Stimulated activated CD8-positive, alpha-beta memory T cell treated with anti-CD3 and anti-CD28 coated beads, Interleukin-2, amount 100 ng/mL, for 48 hours (primary cell): ENCODE data around the gene CAST.

Source experiments
- DNase-seq, 2 donors: peaks; one replicate each; pipeline ENCODE4 v3.0.0-alpha.2; 2020; ENCODE audit warnings: low read depth in 2 of 2

Gene CAST

DNA sequence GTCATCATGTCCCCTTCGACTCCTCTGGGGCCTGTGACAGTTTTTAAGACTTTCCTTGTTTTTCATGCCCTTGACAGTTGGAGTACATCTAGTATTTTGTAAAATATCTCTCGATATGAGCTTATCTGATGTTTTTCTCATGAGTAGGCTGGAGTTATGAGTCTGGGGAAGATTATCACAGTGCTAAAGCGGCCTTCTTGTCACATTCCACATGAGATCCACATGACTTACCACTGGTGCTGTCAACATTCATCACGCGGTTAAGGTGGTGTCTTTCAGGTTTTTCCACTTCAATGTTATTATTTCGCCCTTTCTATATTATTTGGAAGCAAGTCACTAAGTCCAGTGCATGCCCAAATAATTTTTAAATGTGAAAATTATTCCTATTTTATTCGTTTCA, 17.1 kb upstream of the CAST start:
- DNase-seq: no peak

GRCh38 chr5:96648023-96648422, 14.2 kb upstream of the CAST start:
- DNase-seq: no peak

GRCh38 chr5:96648593-96648992, 13.6 kb upstream of the CAST start:
- DNase-seq: no peak

- no peak for DNase-seq
Measured at GRCh38 chr5:96649251-96649662, 12.9 kb upstream of the CAST start.

DNA sequence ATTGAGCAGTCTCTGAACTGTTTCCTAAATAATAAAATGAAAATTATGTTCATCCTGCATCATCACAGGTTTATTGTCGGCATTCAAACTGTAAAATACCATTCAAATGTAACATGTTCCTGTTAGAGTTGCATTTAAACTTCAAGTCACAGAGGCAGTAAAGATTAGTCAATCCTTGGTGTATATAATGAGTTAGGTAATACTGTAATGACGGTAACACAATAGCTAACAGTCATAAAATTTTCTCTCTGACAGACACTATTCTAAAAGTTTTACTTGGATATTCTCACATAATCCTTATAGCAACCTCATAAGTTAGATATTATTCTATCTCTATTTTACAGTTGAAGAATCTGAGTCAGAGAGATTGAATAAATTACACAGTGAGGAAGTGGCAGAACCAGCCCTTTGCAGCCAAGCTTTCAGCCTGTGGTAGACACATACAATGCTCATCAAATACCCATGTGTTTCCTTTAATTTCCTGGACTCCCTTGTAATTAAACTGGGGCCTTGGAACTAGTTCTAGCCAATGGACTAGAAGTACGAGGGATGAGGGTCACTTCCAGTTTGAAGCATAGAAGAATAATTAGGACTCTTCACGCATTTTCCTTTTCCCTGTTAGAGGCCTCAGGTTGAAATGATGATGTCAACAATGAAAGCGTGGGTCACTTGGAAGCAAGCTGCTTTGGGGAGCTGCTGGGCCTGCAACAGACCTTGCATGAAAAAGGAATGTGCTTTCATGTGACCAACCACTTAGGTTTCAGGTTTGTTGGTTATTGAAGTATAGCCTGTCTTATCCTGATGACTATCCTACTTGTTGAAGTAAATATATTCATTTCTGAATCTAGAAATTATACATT, 12.3 kb upstream of the CAST start:
- no peak for DNase-seq

DNA sequence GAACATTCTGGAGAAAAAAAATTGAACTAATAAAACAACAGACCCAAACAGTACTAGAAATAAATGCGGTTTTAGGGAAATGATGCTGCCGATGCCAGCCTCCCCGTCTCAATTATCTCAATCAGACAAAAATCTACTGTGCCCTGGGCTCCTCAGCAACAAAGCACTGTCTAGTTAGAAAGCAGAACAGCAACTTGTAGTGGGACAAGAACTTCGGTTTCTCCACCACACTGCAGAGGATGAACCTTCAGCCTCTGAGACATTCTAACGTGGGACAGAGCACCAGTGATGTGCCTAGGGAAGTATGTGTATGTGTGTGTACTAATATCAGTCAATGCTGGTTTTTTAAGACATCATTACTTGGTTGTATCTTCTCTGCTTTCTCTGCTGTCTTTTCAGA, 11.1 kb upstream of the CAST start:
- DNase-seq: no peak

- DNase-seq: no peak
Measured at GRCh38 chr5:96651948-96652753, 10.0 kb upstream of the CAST start.

DNA sequence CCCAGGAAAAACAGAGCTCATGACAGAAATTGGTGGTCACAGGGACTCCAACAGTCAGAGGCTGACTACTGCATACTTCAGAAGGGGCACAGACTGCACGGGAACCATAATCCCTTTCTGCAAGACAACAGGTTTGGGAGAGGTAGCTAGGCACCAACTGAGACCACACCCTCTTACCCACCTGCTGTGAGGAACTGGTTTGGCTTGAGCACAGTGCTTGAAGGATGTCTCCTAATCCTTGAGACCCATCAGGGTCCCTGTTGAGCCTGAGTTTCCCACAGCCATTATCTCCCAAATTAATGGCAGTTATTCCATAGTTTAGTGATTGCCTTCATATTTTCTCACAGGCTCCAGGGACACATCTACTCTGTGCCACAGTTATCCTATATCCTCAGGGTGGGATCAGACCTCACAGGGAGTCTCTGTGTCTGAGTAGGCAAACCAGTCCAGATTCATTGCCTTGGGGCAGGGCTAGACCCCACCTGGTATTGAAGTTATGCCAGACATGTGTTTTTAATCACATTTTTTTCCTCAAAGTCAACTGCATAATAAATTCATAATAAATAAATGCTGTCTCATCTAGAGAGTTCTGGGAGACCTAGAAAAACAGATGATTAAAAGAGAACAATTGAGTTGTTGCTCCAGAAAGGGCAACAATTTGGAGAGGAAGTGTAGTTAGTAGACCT, 9.3 kb upstream of the CAST start:
- DNase-seq: no peak

GRCh38 chr5:96654209-96654608, 8.0 kb upstream of the CAST start:
- DNase-seq: no peak

- no peak for DNase-seq
Measured at GRCh38 chr5:96655085-96655484, 7.1 kb upstream of the CAST start.

DNA sequence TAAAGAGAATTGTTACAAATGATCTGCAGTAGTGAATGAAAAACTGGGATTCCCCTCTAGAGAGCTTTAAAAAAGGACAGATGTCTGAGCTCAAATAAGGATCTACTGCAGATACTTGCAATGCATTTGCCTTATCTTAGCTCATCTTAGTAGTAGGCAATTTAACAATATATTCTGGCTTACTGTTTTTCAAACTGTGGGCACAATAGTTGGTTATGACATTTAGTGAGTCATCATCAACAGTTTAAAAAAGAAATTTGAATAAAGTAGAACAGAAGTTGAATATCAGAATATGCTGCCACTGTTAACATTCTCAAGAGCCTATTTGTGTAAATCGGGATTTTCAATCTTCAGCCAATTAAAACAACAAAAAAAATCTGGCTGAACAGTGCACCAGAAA, 6.7 kb upstream of the CAST start:
- DNase-seq: no peak

DNA sequence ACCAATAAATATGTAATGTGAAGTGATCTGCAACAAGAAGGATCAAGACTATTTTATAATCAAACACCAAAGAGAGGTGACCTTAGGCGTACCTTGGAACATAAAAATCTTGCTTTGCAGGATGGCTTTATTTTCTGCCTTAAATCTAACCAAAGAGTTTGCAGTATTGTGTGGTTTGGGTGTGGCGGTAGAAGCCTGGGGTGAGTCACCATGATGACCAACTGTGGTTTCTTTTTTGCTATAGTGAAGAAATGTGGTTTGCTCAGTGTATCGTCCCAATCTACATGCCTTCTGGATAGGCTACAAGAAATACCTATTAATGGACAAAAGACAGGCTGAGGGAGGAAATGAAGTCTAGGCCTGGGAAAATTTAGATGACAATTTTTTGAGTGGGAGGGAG, 5.1 kb upstream of the CAST start:
- peak; percentile 20 to 23 for DNase-seq

GRCh38 chr5:96658272-96658671, 3.9 kb upstream of the CAST start:
- no peak for DNase-seq

DNA sequence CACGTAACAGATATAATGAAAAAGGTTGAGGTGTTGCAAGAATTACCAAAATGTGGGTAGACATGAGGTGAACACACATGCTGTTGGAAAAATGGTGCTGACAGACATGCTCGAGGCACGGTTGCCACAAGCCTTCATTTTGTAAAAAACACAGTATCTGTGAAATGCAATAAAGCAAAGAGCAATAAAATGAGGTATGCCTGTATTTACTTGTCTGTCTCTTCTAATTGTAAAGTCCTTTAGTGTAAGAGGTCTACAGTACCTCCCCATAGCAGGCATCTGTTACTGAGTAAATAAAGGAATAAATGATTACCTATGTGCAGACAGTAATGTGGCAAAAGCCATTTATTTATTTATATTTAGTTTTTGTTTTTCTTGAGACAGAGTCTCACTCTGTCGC, 3.0 kb upstream of the CAST start:
- no peak for DNase-seq

GRCh38 chr5:96660971-96661854, 963 bp upstream of the CAST start:
- peak in 1 of 2 donors; percentile 8 for DNase-seq

DNA sequence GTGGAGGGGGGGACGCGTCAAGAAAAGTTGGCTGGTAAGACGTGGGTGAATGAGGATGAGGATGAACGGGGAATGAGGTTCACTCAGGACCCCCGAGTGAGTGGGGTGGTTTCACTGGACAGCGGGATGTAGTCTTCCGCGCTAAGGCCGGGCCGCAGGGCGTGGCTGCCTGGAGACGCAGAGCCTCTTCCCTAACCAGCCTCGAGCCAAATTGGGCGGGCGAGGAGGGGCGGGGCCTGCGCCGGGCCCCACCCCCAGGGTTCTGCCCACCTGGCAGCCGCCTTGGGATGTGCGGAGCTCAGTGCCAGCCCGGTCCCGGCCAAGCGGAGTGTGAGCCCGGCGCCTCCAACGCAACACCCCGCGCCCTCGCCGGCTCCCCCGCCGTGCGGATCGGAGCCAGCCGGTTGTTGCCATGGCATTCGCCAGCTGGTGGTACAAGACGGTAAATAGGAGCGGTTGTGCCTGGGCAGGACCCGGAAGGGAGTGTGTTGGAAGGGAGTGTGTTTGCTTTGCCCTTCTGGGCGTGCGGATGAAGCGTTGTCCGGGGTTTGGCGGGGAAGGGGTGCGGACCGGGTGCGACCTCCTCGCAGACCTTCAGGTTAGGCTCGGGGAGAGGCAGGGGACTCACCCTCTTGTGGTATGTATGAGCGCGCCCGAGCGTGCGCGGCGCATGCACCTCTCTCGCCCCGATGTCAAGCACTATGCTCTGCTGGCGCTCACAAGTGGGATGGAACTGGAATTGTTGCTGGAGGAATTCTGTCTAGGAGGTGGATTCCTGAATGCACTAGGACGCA, 746 bp downstream of the CAST start:
- peak; percentile 77 to 86 for DNase-seq

GRCh38 chr5:96663608-96664007, 1.4 kb downstream of the CAST start:
- no peak for DNase-seq

- DNase-seq: no peak
Measured at GRCh38 chr5:96664669-96665068, 2.5 kb downstream of the CAST start.

DNA sequence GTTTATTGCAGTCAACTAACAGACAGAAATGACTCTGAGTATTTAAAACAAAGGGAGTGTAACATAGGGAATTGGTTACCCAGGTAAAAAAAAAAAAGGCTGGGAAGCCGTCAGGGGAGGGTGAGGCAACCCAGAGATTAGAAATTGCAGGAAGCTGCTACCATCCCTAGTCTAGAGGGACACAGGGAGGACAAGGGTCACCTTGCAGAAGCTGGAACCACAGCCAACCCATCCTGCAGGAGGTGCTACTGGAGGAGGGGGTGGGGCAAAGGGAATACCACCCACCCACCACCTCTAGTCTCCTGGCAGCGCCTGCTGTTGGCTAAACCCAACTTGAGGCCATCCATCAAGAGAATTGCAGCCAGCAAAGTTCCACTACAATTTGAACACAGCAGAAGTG, 6.5 kb downstream of the CAST start:
- no peak for DNase-seq

DNA sequence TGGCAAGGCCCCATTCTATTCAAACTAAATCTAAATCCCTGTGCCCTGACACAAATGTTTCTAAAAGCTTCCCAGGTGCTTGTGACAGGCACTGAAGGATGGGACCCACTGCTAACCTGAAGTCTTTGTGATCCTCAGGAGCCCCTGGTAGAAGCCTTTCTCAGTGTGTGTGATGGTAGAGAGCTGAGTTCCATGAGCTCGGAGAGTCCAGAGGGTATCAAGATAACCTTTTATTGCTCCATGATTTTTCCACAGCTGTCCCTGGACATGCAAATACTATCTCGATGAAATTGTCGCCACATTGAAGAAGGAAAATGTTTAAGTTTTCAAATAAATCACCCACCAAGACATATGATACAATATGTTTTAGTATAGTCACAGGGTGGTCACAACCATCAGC, 7.7 kb downstream of the CAST start:
- DNase-seq: no peak

DNA sequence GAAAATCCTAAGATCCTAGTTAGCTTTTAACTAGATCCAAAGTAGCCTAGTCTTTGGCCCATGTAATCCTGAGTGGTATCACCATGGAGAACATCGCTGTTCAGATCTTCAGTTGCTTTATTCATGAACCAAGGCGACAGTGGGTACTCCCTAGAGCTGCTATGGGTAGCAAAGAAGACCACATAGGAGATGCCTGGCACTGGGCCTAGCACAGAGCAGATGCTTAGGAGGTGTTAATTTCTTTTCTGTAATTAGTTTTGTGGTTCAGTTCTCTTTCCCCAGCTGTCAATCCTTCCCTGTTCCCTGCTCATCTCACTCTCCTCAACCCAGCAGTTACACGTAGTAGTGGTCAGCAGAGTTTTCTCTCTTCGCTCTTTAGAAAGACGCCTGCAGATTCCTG, 9.3 kb downstream of the CAST start:
- no peak for DNase-seq
